ENCODE measurements around the gene NCOA1. TPM values are rescaled to one million over a fixed set of nuclear protein-coding genes. Genes with fewer than 3 reads are reported as not detected.

The NCOA1 gene
- total and polyA plus RNA-seq, 4 donors, result 6.5 to 26.6 (median 16.3) TPM

DNA sequence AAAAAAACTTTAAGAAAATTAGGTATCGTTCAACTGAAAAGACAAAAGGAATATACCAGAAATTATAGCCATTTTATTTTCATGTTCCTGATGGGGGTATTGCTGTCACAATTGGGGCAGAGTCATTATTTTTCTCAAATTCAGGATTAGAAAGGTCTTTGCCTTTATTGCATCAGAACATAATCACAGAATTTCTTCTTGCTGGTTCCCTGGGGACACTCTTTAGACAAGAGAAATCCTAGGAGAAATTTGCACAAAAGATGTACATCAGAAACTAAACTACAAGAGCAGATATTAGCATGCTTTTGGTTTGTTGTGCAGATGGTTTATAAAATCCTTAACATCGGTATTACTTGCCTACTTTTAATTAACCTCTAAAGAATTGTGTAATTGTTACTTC, 103.2 kb downstream of the NCOA1 start:
- no peaks in the 10 kb centered on the region for H3K27me3 ChIP-seq (ENCODE audit: control insufficient read depth in 4 of 4, insufficient read depth in 4 of 4, low read length in 3 of 4)
- DNase-seq (ENCODE audit: low spot score), result no peak
- H3K9me3 ChIP-seq (ENCODE audit: control insufficient read depth in 4 of 4, low read length in 3 of 4), result no peaks in the 10 kb centered on the region
- H3K27ac ChIP-seq (ENCODE audit: low read depth in 1 of 2, low read length in 2 of 2), result no peak overlapping the region
- 94% methylated on average over 2 of the region's 2 CpGs for WGBS
- H3K4me1 ChIP-seq (ENCODE audit: control insufficient read depth in 4 of 4, insufficient read depth in 4 of 4, low read length in 3 of 4), result no peaks in the 10 kb centered on the region
- no peak overlapping the region for H3K9ac ChIP-seq (ENCODE audit: low read depth in 1 of 2, low read length in 2 of 2)
- TF ChIP-seq, protein P1, sequence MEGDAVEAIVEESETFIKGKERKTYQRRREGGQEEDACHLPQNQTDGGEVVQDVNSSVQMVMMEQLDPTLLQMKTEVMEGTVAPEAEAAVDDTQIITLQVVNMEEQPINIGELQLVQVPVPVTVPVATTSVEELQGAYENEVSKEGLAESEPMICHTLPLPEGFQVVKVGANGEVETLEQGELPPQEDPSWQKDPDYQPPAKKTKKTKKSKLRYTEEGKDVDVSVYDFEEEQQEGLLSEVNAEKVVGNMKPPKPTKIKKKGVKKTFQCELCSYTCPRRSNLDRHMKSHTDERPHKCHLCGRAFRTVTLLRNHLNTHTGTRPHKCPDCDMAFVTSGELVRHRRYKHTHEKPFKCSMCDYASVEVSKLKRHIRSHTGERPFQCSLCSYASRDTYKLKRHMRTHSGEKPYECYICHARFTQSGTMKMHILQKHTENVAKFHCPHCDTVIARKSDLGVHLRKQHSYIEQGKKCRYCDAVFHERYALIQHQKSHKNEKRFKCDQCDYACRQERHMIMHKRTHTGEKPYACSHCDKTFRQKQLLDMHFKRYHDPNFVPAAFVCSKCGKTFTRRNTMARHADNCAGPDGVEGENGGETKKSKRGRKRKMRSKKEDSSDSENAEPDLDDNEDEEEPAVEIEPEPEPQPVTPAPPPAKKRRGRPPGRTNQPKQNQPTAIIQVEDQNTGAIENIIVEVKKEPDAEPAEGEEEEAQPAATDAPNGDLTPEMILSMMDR (IDR thresholded peaks at IDR 0.05; ENCODE audit: low read depth, low read length, missing input control), result no peak
- TF ChIP-seq SP1 (IDR thresholded peaks at IDR 0.05) (no peak), FOXA1 (IDR thresholded peaks at IDR 0.05) (no peak), RXRA (IDR thresholded peaks at IDR 0.05) (no peak), FOXA2 (IDR thresholded peaks at IDR 0.05) (no peak), HNF4G (IDR thresholded peaks at IDR 0.05) (no peak), GABPA (IDR thresholded peaks at IDR 0.05 in 1 of 2, conservative IDR thresholded peaks at IDR 0.05 in 1 of 2) (no peak), YY1 (IDR thresholded peaks at IDR 0.05) (no peak), RAD21 (IDR thresholded peaks at IDR 0.05) (no peak), NR2F2 (IDR thresholded peaks at IDR 0.05) (no peak)
- TF ChIP-seq, protein P2, sequence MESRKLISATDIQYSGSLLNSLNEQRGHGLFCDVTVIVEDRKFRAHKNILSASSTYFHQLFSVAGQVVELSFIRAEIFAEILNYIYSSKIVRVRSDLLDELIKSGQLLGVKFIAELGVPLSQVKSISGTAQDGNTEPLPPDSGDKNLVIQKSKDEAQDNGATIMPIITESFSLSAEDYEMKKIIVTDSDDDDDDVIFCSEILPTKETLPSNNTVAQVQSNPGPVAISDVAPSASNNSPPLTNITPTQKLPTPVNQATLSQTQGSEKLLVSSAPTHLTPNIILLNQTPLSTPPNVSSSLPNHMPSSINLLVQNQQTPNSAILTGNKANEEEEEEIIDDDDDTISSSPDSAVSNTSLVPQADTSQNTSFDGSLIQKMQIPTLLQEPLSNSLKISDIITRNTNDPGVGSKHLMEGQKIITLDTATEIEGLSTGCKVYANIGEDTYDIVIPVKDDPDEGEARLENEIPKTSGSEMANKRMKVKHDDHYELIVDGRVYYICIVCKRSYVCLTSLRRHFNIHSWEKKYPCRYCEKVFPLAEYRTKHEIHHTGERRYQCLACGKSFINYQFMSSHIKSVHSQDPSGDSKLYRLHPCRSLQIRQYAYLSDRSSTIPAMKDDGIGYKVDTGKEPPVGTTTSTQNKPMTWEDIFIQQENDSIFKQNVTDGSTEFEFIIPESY (IDR thresholded peaks at IDR 0.05), result no peak
- TF ChIP-seq, protein P3, sequence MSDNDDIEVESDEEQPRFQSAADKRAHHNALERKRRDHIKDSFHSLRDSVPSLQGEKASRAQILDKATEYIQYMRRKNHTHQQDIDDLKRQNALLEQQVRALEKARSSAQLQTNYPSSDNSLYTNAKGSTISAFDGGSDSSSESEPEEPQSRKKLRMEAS (IDR thresholded peaks at IDR 0.05), result no peak
- TF ChIP-seq, protein P4, sequence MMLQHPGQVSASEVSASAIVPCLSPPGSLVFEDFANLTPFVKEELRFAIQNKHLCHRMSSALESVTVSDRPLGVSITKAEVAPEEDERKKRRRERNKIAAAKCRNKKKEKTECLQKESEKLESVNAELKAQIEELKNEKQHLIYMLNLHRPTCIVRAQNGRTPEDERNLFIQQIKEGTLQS (IDR thresholded peaks at IDR 0.05), result no peak
- H3K4me3 ChIP-seq (ENCODE audit: low read depth in 1 of 3, low read length in 3 of 3), result no peak overlapping the region
- H3K36me3 ChIP-seq (ENCODE audit: control insufficient read depth in 4 of 4, insufficient read depth in 3 of 4, low read depth in 1 of 4, low read length in 3 of 4), result no peaks in the 10 kb centered on the region

DNA sequence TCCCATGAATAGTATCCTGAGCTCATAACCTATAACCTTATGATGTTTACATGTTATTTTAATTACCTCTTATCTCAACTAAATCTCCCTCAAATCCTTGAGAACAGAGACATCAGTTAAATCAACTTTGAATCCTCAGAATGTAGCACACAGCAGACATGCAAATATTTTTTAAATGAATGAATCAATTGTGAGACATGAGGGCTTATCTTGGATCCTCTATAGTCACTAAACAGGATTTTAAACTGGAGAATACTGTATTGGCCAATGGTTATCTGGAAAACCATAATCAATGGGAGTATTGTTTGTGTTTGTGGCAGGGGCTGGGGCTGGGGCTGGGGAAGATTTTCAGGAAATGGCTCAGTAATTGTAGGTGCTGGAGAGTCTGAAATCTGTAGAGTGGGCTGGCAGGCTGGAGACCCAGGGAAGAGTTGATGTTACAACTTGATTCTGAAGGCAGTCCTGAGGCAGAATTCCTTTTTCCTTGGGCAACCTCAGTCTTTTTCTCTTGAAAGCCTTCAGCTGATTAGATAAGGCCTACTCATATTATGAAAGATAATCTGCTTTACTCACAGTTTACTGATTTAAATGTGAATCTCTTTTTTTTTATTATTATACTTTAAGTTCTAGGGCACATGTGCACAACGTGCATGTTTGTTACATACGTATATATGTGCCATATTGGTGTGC, 106.3 kb downstream of the NCOA1 start:
- WGBS, result 98% methylated on average over 2 of the region's 2 CpGs
- no peaks in the 10 kb centered on the region for H3K4me1 ChIP-seq (ENCODE audit: control insufficient read depth in 4 of 4, insufficient read depth in 4 of 4, low read length in 3 of 4)
- no peak for DNase-seq (ENCODE audit: low spot score)
- no peaks in the 10 kb centered on the region for H3K27me3 ChIP-seq (ENCODE audit: control insufficient read depth in 4 of 4, insufficient read depth in 4 of 4, low read length in 3 of 4)
- H3K4me3 ChIP-seq (ENCODE audit: low read depth in 1 of 3, low read length in 3 of 3), result no peak overlapping the region
- H3K36me3 ChIP-seq (ENCODE audit: control insufficient read depth in 4 of 4, insufficient read depth in 3 of 4, low read depth in 1 of 4, low read length in 3 of 4), result no peaks in the 10 kb centered on the region
- no peak overlapping the region for H3K9ac ChIP-seq (ENCODE audit: low read depth in 1 of 2, low read length in 2 of 2)
- no peak overlapping the region for H3K27ac ChIP-seq (ENCODE audit: low read depth in 1 of 2, low read length in 2 of 2)
- H3K9me3 ChIP-seq (ENCODE audit: control insufficient read depth in 4 of 4, low read length in 3 of 4), result no peaks in the 10 kb centered on the region
- TF ChIP-seq EGR1 (IDR thresholded peaks at IDR 0.05; ENCODE audit: low read depth in 2 of 2) (no peak), TAF1 (conservative IDR thresholded peaks at IDR 0.05) (no peak), SP1 (IDR thresholded peaks at IDR 0.05) (no peak), FOXA1 (IDR thresholded peaks at IDR 0.05) (no peak), GABPA (IDR thresholded peaks at IDR 0.05 in 1 of 2, conservative IDR thresholded peaks at IDR 0.05 in 1 of 2) (no peak), NR2F2 (IDR thresholded peaks at IDR 0.05) (no peak), YY1 (IDR thresholded peaks at IDR 0.05) (no peak), RXRA (IDR thresholded peaks at IDR 0.05) (no peak), HNF4G (IDR thresholded peaks at IDR 0.05) (no peak), FOXA2 (IDR thresholded peaks at IDR 0.05) (no peak), RAD21 (IDR thresholded peaks at IDR 0.05) (no peak)
- TF ChIP-seq, protein P2 (IDR thresholded peaks at IDR 0.05), result no peak
- TF ChIP-seq, protein P5, sequence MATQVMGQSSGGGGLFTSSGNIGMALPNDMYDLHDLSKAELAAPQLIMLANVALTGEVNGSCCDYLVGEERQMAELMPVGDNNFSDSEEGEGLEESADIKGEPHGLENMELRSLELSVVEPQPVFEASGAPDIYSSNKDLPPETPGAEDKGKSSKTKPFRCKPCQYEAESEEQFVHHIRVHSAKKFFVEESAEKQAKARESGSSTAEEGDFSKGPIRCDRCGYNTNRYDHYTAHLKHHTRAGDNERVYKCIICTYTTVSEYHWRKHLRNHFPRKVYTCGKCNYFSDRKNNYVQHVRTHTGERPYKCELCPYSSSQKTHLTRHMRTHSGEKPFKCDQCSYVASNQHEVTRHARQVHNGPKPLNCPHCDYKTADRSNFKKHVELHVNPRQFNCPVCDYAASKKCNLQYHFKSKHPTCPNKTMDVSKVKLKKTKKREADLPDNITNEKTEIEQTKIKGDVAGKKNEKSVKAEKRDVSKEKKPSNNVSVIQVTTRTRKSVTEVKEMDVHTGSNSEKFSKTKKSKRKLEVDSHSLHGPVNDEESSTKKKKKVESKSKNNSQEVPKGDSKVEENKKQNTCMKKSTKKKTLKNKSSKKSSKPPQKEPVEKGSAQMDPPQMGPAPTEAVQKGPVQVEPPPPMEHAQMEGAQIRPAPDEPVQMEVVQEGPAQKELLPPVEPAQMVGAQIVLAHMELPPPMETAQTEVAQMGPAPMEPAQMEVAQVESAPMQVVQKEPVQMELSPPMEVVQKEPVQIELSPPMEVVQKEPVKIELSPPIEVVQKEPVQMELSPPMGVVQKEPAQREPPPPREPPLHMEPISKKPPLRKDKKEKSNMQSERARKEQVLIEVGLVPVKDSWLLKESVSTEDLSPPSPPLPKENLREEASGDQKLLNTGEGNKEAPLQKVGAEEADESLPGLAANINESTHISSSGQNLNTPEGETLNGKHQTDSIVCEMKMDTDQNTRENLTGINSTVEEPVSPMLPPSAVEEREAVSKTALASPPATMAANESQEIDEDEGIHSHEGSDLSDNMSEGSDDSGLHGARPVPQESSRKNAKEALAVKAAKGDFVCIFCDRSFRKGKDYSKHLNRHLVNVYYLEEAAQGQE (IDR thresholded peaks at IDR 0.05), result no peak
- TF ChIP-seq, protein P3 (IDR thresholded peaks at IDR 0.05), result no peak
- TF ChIP-seq, protein P1 (IDR thresholded peaks at IDR 0.05; ENCODE audit: low read depth, low read length, missing input control), result no peak
- TF ChIP-seq, protein P4 (IDR thresholded peaks at IDR 0.05), result no peak

Data from liver (tissue), 9 donors.